GM12875 (cell line): ENCODE measurements around the gene NBEA.
"Not testable (repeated sequence)": the region's sequence is repeated elsewhere in the genome, so short reads cannot be mapped to it uniquely, and the experiment has no call there.

ENCODE experiments used
- H3K4me3 ChIP-seq: one replicate; pipeline ENCODE4 v1.5.1; 2011; ENCODE audit warnings: low read depth, low read length, control low read depth
- CTCF ChIP-seq: IDR thresholded peaks from 2 replicates; pipeline ENCODE4 v1.5.1; 2011; ENCODE audit warnings: low read depth, mild to moderate bottlenecking, control low read depth, inconsistent platforms, low read length, moderate library complexity, borderline replicate concordance; ENCODE audit not compliant: insufficient read depth

The NBEA gene

GRCh38 chr13:35669321-35669720 is 727.3 kb downstream of the NBEA start:
- H3K4me3 ChIP-seq, result no peak overlapping the region
- no peak for TF ChIP-seq CTCF

- no peak for TF ChIP-seq CTCF
- no peak overlapping the region for H3K4me3 ChIP-seq
Observed at GRCh38 chr13:35672611-35673010, 730.5 kb downstream of the NBEA start.

GRCh38 chr13:35675651-35676050 is 733.6 kb downstream of the NBEA start:
- no peak for TF ChIP-seq CTCF
- H3K4me3 ChIP-seq, result no peak overlapping the region

GRCh38 chr13:35677863-35678262 is 735.8 kb downstream of the NBEA start:
- H3K4me3 ChIP-seq, result not testable (repeated sequence)

- H3K4me3 ChIP-seq, result no peak overlapping the region
- TF ChIP-seq CTCF, result no peak
Observed at GRCh38 chr13:35681685-35682084, 739.6 kb downstream of the NBEA start.

GRCh38 chr13:35684432-35684831 is 742.4 kb downstream of the NBEA start:
- H3K4me3 ChIP-seq, result no peak overlapping the region
- no peak for TF ChIP-seq CTCF

GRCh38 chr13:35687336-35687735 is 745.3 kb downstream of the NBEA start:
- no peak overlapping the region for H3K4me3 ChIP-seq
- no peak for TF ChIP-seq CTCF

- TF ChIP-seq CTCF, result no peak
- no peak overlapping the region for H3K4me3 ChIP-seq
Observed at GRCh38 chr13:35690581-35691207, 748.6 kb downstream of the NBEA start.
